GM13976 (cell line): ENCODE measurements around the gene SLC48A1.

Experiments
- DNase-seq: peaks from one replicate; pipeline ENCODE4 v3.0.0; 2012; ENCODE audit warnings: low spot score
- CTCF ChIP-seq: IDR thresholded peaks from 2 replicates; pipeline ENCODE4 v1.5.1; 2012; ENCODE audit warnings: borderline replicate concordance, mild to moderate bottlenecking; ENCODE audit not compliant: insufficient read depth; ENCODE audit errors: extremely low read depth, missing control alignments, control extremely low read depth
- in situ Hi-C: fragments of 300-500 bp; cut with MboI; formaldehyde crosslinking; loops from one replicate; pipeline ENCODE4 v1.12.0; 2022; ENCODE audit warnings: low sequenced_read_pairs, mixed read lengths, inconsistent platforms; ENCODE audit not compliant: unreplicated experiment

Gene SLC48A1

GRCh38 chr12:47750916-47751470 lies 22.0 kb upstream of the SLC48A1 start:
- in situ Hi-C loops, result no loop called here
- TF ChIP-seq CTCF, result no peak
- DNase-seq, result no peak

- in situ Hi-C loops, result no loop called here
- no peak for DNase-seq
- no peak for TF ChIP-seq CTCF
Measured at GRCh38 chr12:47751561-47751960, 21.5 kb upstream of the SLC48A1 start.

GRCh38 chr12:47752121-47752520 lies 20.9 kb upstream of the SLC48A1 start:
- in situ Hi-C loops, result no loop called here
- TF ChIP-seq CTCF, result no peak
- no peak for DNase-seq

- no peak for TF ChIP-seq CTCF
- in situ Hi-C loops, result no loop called here
- DNase-seq, result no peak
Measured at GRCh38 chr12:47752552-47752951, 20.5 kb upstream of the SLC48A1 start.

DNA sequence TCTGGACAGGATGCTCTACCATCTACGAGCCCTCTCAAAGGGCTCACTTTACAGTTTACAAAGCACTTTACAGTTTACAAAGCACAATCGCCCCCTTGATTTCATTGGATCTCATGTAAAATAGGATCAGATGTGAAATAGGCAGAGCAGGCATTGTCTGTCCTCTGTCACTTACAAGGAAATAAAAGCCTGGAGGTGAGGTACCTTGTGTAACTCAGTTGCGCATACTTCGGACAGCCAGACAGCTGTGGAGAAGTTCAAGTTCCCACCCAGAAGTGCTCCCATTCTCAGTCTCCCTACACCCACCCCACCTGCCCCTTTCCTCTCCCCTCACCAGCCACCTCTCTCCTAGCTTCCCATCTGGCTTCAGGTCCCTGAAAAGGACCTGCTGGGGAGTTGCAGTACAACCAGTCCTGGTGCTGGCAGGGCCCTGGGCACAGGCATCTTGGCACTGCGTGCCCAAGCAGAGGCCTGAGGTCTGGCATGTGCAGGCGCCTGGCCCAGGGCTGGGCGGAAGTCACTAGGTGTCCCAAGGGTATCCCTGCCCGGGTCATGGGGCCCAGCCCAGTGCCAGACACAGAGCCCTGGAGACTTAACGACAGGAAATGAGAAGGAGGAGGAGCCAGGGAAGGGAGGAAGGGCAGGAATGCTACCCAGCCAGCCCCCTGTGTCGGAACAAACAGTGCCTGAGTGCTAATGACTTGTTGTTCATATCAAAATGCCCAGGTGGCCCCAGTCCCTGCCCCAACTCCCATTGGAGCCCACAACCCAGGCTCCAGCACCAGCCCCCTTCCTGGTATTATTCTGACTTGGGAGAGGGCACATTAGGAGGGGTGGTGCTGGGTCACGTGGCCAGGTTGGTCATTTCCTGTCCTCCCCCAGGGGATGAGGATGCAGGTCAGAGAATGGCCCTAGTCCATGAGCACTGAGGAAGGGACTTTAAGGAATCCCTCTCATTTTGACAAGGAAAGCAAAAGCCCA lies 19.7 kb upstream of the SLC48A1 start:
- TF ChIP-seq CTCF, result no peak
- no peak for DNase-seq
- in situ Hi-C loops, result no loop called here

DNA sequence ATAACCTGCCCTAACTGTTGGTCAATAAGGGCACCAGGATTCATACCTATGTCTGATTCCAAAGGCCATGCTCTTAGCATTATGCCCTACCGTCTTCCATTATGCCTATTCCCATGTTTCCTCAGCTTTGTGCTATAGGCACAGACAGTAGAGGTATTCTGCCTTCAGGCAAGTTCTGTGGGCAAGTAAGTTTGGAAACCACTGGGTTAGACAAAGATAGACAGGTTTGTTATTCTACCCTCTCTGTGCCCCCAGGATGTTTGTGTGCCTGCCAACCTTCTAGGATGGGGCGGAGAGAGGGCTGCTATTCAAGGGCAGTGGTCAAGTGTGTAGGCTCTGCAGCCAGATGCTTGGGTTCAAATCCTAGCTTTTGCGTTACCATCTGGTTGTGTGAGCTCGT lies 18.9 kb upstream of the SLC48A1 start:
- TF ChIP-seq CTCF, result no peak
- no peak for DNase-seq
- in situ Hi-C loops, result no loop called here
